SW 1271 (cell line): Measurements from ENCODE around the gene GYG1.
"Not testable (repeated sequence)": the region's sequence is repeated elsewhere in the genome, so short reads cannot be mapped to it uniquely, and the experiment has no call there.

Experiments
- DNase-seq, 2 experiments: peaks; one replicate each; lab custom pipeline; 2025; lab: John Stamatoyannopoulos, UW

Gene GYG1

GRCh38 chr3:148987551-148987950 is 3.8 kb upstream of the GYG1 start:
- not testable (repeated sequence) for DNase-seq

GRCh38 chr3:148990236-148990635 is 1.1 kb upstream of the GYG1 start:
- DNase-seq, result no peak

DNA sequence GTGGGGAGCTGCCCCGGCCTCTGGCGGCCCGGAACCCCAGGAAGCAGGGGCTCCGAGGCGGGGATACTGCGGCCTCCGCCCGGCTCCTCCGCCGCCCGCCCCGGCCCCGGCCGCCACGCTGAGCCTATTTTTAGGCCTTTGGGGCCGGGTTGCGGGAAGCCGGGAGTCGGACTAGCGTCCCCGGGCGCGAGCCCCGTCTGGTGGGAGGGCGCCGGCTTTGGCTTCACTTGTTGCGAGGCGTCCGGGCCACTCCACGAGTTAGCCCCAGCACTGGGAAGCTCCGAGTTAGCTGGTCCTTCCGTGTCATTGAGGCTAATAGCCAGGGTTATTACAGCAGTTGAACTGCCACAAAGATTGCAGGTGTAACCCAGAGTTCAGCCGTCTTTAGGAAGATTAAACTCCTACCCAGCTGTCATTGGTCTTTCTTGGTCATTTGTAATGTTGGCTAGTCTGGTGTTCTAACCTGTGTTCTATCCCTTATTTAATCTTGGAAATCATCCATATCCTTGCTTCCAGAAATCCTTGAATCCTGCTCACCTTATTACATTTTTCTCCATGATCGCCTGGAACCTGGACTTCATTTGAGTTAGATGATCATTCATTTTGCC is 791 bp downstream of the GYG1 start:
- peak in 1 of 2 experiments; percentile 23 for DNase-seq

GRCh38 chr3:148992635-148993255 is 1.4 kb downstream of the GYG1 start:
- DNase-seq, result no peak

- no peak for DNase-seq
Observed at GRCh38 chr3:148997623-148998022, 6.3 kb downstream of the GYG1 start.

GRCh38 chr3:148998297-148998696 is 7.0 kb downstream of the GYG1 start:
- no peak for DNase-seq

DNA sequence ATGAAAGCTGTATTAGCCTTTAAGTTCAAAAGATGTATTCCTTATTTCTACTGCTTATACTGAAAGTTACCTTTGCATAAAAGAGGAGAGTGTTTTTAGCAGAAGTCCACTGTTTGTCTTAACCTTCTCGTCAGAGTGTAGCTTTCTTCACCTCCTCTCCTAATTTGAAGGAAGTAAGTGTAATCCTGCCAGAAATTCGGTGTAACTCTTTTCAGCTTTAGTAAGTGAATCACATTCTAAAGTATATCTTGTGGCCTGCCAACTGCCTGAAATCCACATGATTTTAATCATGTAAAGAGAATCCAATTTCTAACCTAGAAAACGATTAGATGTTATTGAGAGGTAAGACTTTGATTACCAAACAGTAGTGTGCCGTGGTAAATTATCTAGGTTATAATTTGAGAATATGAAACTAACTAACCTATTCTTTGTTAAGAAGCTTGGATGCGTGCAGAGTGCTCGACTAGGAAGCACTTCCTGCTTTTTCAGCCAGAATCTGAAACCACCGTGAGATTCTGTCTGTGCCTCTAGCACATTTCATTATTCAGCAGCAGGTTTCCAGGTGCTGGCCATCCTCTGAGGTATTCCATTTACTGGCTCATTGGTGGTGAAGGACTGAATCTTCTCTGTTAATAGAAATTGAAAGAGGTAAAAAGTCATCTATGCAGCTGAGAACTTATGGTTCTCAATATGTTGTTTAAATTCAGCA is 7.5 kb downstream of the GYG1 start:
- DNase-seq, result no peak

DNA sequence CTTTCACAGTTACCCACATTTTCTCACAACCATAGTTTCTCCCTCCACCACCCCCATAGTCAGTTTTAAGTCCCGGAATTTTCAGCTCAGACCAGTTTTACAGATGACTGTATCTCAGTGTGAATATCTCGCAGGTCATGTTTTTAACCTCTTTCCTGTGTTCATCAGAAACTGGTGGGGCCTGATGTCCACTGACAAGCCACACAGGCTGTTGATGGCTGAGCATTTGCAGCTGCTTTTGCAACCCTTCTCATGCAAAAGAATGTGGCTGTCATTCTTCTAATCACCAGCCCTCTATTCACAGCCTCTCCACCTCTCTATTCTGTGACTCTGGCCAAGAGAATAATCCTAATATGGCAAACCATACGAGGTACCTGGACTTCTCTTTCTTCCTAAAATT is 8.5 kb downstream of the GYG1 start:
- DNase-seq, result no peak

DNA sequence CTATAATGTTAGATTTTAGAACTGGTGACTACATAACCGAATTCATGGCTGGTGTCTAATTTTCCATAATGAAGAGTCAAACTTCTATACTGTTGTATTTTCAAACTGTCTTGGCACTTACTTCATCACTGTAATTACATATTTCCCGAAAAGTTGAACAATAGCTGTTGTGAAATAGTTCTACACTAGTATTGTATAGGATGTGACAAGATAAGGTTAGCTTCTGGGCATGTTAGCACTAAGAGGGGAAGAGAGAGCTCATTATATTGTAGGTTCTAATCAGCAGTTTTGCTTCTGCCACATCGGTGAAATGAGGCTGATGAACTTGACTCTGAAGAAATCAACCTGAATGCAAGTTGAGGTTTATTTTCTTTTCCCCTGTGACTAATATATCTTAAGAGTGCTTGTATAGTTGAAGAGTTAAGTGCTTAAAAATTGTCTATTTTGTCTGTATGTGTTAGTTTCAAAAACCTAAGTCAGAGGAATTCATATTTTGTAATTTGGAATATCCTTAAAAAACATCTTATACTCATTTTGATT is 8.9 kb downstream of the GYG1 start:
- DNase-seq, result no peak

- DNase-seq, result no peak
Observed at GRCh38 chr3:149001727-149002126, 10.4 kb downstream of the GYG1 start.

- DNase-seq, result no peak
Observed at GRCh38 chr3:149003653-149004305, 12.4 kb downstream of the GYG1 start.

GRCh38 chr3:149004622-149005021 is 13.3 kb downstream of the GYG1 start:
- DNase-seq, result no peak

DNA sequence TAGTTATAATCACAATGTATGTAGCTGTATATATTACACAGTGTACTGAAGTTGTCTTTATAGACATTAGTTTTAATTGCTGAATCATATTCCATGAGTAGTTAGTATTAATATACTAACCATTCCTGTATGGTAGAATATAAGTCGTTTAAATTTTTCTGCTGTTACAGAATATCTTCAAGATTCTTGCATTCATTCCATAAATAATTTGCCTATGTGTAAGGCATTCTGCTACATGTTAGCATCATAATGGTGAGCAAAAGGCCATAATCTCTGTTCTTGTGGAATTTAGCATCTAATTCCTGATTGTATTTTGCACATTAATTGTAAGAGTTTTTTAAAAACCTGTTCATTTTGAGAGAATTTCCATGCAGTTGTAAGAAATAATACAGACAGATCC is 14.1 kb downstream of the GYG1 start:
- DNase-seq, result no peak

DNA sequence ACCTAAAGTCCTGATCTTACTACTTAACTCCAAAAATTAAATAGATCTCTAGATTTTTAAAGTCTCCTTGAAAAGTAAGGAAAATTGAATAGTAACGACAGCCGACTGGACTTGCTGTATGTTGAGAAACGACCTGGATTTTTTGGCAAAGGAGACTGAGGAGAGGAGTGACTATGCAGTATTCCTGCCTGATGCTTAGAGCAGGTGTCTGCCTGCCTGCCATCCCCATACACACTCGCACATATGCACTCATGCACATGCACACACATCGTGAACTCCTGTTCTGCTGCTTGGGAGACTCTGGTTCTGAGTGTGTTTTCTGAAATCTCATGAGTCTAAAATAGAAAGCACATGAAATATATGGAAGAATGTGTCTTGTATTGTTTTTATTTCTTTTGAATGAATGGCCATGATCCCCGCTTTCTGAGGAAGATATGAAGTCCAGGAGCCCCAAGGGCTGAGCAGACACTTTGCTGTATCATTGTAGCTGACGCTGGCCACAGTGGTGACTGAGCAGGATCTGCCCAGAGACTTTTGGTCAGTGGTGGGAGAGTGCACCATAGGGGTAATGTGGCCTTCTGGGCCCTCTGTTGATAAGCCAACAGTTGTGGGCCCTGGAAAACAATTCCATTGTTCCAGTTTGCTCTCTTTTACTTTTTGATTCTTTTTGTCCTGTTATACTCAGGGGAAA is 16.4 kb downstream of the GYG1 start:
- no peak for DNase-seq

DNA sequence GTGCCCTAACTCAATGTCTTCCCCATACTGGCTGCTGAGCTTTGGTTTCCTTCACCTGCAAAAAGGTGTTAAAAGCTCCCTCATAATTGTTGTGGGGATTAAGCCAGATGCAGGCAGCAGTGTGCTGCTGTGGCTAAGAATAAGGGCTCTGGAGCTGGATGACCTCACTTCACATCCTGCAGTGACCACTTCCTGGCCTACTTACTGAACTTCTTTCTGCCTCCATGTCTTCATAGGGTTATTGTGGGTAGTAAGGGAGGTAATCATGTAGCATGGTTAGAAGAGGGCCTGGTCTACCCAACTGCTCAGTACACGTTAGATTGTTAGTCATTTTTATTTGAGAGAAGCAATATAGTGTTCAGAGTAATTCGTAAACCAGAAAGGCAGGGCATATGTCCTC is 18.4 kb downstream of the GYG1 start:
- DNase-seq, result no peak

DNA sequence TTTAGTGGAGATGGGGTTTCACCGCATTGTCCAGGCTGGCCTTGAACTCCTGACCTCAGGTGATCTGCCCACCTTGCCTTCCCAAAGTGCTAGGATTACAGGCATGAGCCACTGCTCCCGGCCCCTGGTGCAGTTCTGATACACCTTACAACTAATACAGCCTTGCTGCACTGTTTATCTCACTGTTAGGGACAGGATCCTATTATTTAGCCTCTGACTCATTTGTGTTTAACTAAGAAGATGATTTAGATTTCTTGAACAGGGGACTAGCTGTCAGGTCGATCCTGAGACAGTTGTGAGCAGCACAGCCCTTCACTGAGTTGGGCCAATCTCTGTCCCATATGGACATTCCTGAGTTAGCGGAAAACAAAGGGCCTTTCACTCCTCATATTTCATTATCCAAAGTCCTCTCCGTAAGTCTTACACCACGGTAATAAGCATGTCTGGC is 19.2 kb downstream of the GYG1 start:
- no peak for DNase-seq

- no peak for DNase-seq
Observed at GRCh38 chr3:149010966-149011365, 19.6 kb downstream of the GYG1 start.

DNA sequence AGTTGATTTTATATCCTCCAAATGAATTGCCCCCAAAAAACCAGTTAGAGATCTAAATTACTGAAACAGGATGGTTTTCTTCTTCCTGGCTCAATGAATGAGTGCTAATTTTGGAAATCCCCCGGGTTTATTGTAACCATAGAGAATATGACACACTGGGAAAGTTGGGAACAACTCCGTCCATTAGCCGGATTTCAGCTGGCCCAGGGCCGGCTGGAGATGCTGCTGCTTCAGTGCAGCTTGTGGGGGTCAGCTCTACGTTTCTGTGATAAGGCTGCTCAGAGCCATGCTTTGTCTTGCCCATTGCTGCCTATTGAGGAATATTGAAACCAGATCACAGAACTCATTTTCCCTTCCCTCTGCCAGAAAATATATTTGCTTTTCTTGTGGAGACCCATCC is 20.3 kb downstream of the GYG1 start:
- DNase-seq, result no peak

DNA sequence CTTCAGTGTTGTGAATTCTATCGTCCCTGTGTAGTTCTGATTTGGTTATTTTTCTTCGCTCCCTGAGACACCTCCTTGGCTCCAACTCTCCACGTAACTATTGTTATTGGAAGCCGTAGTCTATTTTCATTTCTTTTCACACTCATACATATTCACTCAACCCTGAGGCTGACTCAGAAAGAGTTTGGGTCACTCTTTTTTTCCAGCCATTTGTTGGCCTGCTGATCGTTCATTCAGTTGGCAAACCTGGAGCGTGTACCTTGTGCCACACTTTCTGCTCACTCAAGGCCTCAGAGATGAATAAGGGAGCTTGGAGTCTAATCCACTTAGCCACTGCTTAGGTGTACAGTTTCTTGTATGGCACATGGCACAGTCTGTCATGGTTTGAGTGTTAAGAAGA is 22.4 kb downstream of the GYG1 start:
- DNase-seq, result no peak

- DNase-seq, result no peak
Observed at GRCh38 chr3:149015393-149015792, 24.1 kb downstream of the GYG1 start.

DNA sequence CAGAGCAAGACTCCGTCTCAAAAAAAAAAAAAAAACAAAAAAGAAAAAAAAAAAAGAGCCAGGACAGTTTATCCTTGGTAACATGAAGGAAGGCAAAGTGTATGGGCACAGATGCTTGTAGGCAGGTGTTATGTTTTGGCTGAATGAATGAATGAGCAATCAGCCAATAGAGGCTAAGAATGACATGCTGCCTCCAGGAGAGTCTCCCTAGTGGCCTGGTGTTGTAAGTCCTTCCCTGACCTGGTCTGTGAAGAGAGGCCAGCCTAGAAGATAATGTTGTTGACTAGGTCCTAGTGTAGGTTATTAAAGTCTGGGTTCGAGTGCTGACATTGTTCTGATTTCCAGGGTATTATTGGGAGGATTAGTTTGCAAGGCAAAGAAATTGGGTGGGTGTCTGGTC is 24.9 kb downstream of the GYG1 start:
- DNase-seq, result no peak
